IMR-90 (cell line): ENCODE results near the gene MAB21L2. TPM values are rescaled to one million over a fixed set of nuclear protein-coding genes. Genes with fewer than 3 reads are reported as not detected.
"Not testable (repeated sequence)": the region's sequence is repeated elsewhere in the genome, so short reads cannot be mapped to it uniquely, and the experiment has no call there.

Experiments used
- ATAC-seq: fragments of 200-7000 bp; cut with Tn5 transposase; 2 replicates; pipeline ENCODE4 v1.9.1; 2020; ENCODE audit warnings: low read depth, mild to moderate bottlenecking, moderate library complexity
- BruUV-seq: library from RNA; stranded (reverse); fragments of 400-500 nt; replicated peaks from 2 replicates; lab custom pipeline; 2021; lab: Mats Ljungman, UMichigan
- CTCF ChIA-PET: fragments of 300-600 bp; formaldehyde crosslinking; extraction: SDS; loops from one replicate; lab custom pipeline; 2021; ENCODE audit warnings: antibody characterized with exemption; lab: Yijun Ruan, JAX
- POLR2A ChIA-PET: fragments of 300-600 bp; sonication (Branson Sonifier 250); formaldehyde crosslinking; loops from one replicate; lab custom pipeline; 2022; ENCODE audit warnings: antibody characterized with exemption; ENCODE audit not compliant: unreplicated experiment; lab: Charles Lee
- DNase-seq: peaks from one replicate; pipeline ENCODE4 v3.0.0; 2013
- H2AFZ ChIP-seq: replicated peaks from 2 replicates; pipeline ENCODE3; 2013; ENCODE audit warnings: low read length, mild to moderate bottlenecking; ENCODE audit not compliant: poor library complexity
- H2AK5ac ChIP-seq: 2 replicates; pipeline ENCODE4 v1.6.1; 2013; ENCODE audit warnings: low read depth, low read length, inconsistent platforms
- H2AK9ac ChIP-seq: replicated peaks from 2 replicates; pipeline ENCODE3; 2013; ENCODE audit warnings: mild to moderate bottlenecking, low read depth, low read length, moderate library complexity; ENCODE audit not compliant: poor library complexity
- H2BK120ac ChIP-seq: 2 replicates; pipeline ENCODE4 v1.6.1; 2013; ENCODE audit warnings: low read depth, low read length, inconsistent platforms
- H2BK15ac ChIP-seq: 3 replicates; pipeline ENCODE4 v1.6.1; 2013; ENCODE audit warnings: low read depth, low read length, inconsistent platforms
- H2BK20ac ChIP-seq: 2 replicates; pipeline ENCODE4 v1.6.1; 2013; ENCODE audit warnings: low read depth, mild to moderate bottlenecking, inconsistent platforms, low read length, moderate library complexity
- H2BK5ac ChIP-seq: 2 replicates; pipeline ENCODE4 v1.6.1; 2013; ENCODE audit warnings: mild to moderate bottlenecking, low read depth, low read length, inconsistent platforms; ENCODE audit not compliant: poor library complexity, severe bottlenecking
- H3K14ac ChIP-seq: replicated peaks from 2 replicates; pipeline ENCODE4 v1.6.1; 2013; ENCODE audit warnings: low read depth, low read length, inconsistent platforms
- H3K18ac ChIP-seq: 2 replicates; pipeline ENCODE4 v1.6.1; 2013; ENCODE audit warnings: low read depth, low read length, control low read depth
- H3K23ac ChIP-seq: 2 replicates; pipeline ENCODE4 v1.6.1; 2013; ENCODE audit warnings: low read depth, low read length, inconsistent platforms
- H3K27ac ChIP-seq: 2 replicates; pipeline ENCODE4 v1.5.1; 2013; ENCODE audit warnings: mild to moderate bottlenecking, control low read depth, low read length; ENCODE audit not compliant: insufficient read depth
- H3K27me3 ChIP-seq: 2 replicates; pipeline ENCODE4 v1.6.1; 2013; ENCODE audit warnings: low read length; ENCODE audit not compliant: control insufficient read depth, insufficient read depth
- H3K36me3 ChIP-seq: 2 replicates; pipeline ENCODE4 v1.6.1; 2013; ENCODE audit warnings: low read length, mixed read lengths; ENCODE audit not compliant: control insufficient read depth, insufficient read depth
- H3K4ac ChIP-seq: 2 replicates; pipeline ENCODE4 v1.6.1; 2013; ENCODE audit warnings: low read depth, low read length, inconsistent platforms
- H3K4me1 ChIP-seq: 2 replicates; pipeline ENCODE4 v1.6.1; 2013; ENCODE audit warnings: low read length, mixed read lengths; ENCODE audit not compliant: control insufficient read depth, insufficient read depth
- H3K4me2 ChIP-seq: 2 replicates; pipeline ENCODE4 v1.6.1; 2013; ENCODE audit warnings: low read depth, mild to moderate bottlenecking, control low read depth, low read length, moderate library complexity
- H3K4me3 ChIP-seq: 2 replicates; pipeline ENCODE4 v1.5.1; 2013; ENCODE audit warnings: low read depth, mild to moderate bottlenecking, control low read depth, low read length, moderate library complexity; ENCODE audit not compliant: insufficient read depth
- H3K56ac ChIP-seq: 2 replicates; pipeline ENCODE4 v1.6.1; 2013; ENCODE audit warnings: low read length, inconsistent platforms; ENCODE audit not compliant: insufficient read depth; ENCODE audit errors: extremely low read depth
- H3K79me1 ChIP-seq, 2 experiments: 2 replicates each; pipeline ENCODE4 v1.6.1; 2013; ENCODE audit warnings: low read length in 2 of 2, inconsistent platforms in 1 of 2, low read depth in 1 of 2
- H3K9ac ChIP-seq: 2 replicates; pipeline ENCODE4 v1.6.1; 2013; ENCODE audit warnings: low read depth, low read length, control low read depth
- H3K9me1 ChIP-seq: 2 replicates; pipeline ENCODE4 v1.6.1; 2013; ENCODE audit warnings: low read length, inconsistent platforms; ENCODE audit not compliant: insufficient read depth
- H3K9me3 ChIP-seq: 2 replicates; pipeline ENCODE4 v1.6.1; 2013; ENCODE audit warnings: low read length; ENCODE audit not compliant: control insufficient read depth, insufficient read depth
- H4K20me1 ChIP-seq: 2 replicates; pipeline ENCODE4 v1.6.1; 2013; ENCODE audit warnings: low read length, inconsistent platforms; ENCODE audit not compliant: insufficient read depth
- H4K5ac ChIP-seq: 2 replicates; pipeline ENCODE4 v1.6.1; 2013; ENCODE audit warnings: mild to moderate bottlenecking, low read depth, low read length, control low read depth
- H4K8ac ChIP-seq, 2 experiments: 2 replicates each; pipeline ENCODE4 v1.6.1; 2013; ENCODE audit warnings: low read depth in 2 of 2, low read length in 2 of 2, control low read depth in 1 of 2, inconsistent platforms in 1 of 2
- H4K91ac ChIP-seq: 2 replicates; pipeline ENCODE4 v1.6.1; 2013; ENCODE audit warnings: low read depth, low read length, inconsistent platforms; ENCODE audit not compliant: insufficient read depth
- CEBPB ChIP-seq: IDR thresholded peaks from 2 replicates; pipeline ENCODE4 v1.6.1; 2012; ENCODE audit warnings: low read depth, low read length, improper control_type of control experiment
- SMC3 ChIP-seq: fragments of 150-350 bp; IDR thresholded peaks from 2 replicates; pipeline ENCODE4 v1.6.1; 2016; ENCODE audit warnings: low read depth, mild to moderate bottlenecking, antibody characterized with exemption, low read length, moderate library complexity
- WGBS, 2 experiments: methylation state at CpG; one replicate each; pipeline versions ENCODE4 v1.1.5 to v1.1.7; 2013; ENCODE audit warnings: missing lambda C conversion rate in 2 of 2; ENCODE audit not compliant: insufficient read length in 1 of 2; ENCODE audit errors: extremely low coverage in 2 of 2; 5-methylcytosine and 5-hydroxymethylcytosine counted together
- dilution Hi-C: fragments of 300-500 bp; cut with HindIII; formaldehyde crosslinking; loops from one replicate; pipeline ENCODE4 v1.14.3; 2018; ENCODE audit warnings: low sequenced_read_pairs; ENCODE audit not compliant: unreplicated experiment
- in situ Hi-C: fragments of 300-500 bp; cut with MboI; formaldehyde crosslinking; loops from 3 replicates; pipeline ENCODE4 v1.14.3; 2019; ENCODE audit warnings: low sequenced_read_pairs, inconsistent platforms, mixed read lengths
- intact Hi-C: fragments of 100-400 bp; cut with micrococcal nuclease; formaldehyde crosslinking; loops from 2 replicates; pipeline ENCODE4 v1.10.0; 2022
- polyA plus RNA-seq, 3 experiments: library from polyadenylated mRNA; depleted of rRNA; stranded (reverse); fragments of >200 nt; gene quantifications; 2 replicates each; pipeline ENCODE4 v1.2.3, GENCODE V29; 2012; ENCODE audit warnings: low replicate concordance in 1 of 3
- total RNA-seq: library from RNA; depleted of rRNA; stranded (reverse); fragments of >200 nt; gene quantifications from 2 replicates; pipeline ENCODE4 v1.2.3, GENCODE V29; 2012

MAB21L2 gene
- total and polyA plus RNA-seq, 2 of the 4 experiments (the other 2 are of a cell fraction): 7.6 to 12.0 TPM

DNA sequence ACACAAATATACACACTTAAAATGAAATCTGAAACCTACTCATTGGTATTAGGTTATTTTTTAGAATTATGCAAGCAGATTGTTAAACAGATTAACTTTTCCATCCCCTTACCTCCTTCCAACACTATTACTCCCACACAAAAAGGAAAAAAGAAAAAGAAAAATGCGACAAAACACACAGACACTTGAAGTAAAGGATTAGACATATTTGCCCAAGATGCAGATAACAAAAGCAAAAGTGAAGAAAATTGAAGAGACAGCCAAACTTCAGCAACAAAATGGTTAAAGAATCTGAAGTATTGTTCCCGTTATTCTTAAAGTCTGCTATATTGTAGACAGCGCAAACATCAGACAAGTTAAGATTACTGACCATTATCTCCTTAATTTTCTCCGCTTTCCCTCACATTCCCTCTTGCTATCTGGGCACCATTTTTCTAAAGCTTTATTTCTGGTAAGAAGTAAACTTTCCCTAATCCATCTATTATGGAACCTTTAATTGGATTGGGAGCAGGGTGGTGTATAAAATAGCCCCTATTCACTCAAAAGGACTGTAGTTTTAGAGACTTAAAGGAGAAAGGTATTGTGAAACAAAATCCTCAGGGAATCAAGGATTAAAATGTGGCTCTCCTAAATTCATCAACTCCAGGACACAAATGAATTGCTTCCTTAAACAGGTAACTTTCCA is 34.7 kb upstream of the MAB21L2 start:
- in situ Hi-C loops: no loop called here
- no peak overlapping the region for H4K91ac ChIP-seq
- H2BK15ac ChIP-seq: no peak overlapping the region
- H3K14ac ChIP-seq: no peak overlapping the region
- no CpG with 5 or more reads among the region's 4 CpGs for WGBS, 2 experiments
- no peaks in the 10 kb centered on the region for H3K9me3 ChIP-seq
- H4K5ac ChIP-seq: no peak overlapping the region
- no peaks in the 10 kb centered on the region for H3K79me1 ChIP-seq
- no peak overlapping the region for H3K56ac ChIP-seq
- H2BK5ac ChIP-seq: no peak overlapping the region
- H4K20me1 ChIP-seq: no peaks in the 10 kb centered on the region
- no peak overlapping the region for H2BK20ac ChIP-seq
- dilution Hi-C loops: no loop called here
- no peak overlapping the region for H3K27ac ChIP-seq
- H2AFZ ChIP-seq: no peak overlapping the region
- H3K27me3 ChIP-seq: no peaks in the 10 kb centered on the region
- no peak overlapping the region for H3K9ac ChIP-seq
- no peaks in the 10 kb centered on the region for H3K4me1 ChIP-seq
- ATAC-seq (no peak), DNase-seq (no peak)
- H4K8ac ChIP-seq: no peak overlapping the region
- no peak overlapping the region for H2BK120ac ChIP-seq
- BruUV-seq: no TSS peak
- no peak overlapping the region for H2AK9ac ChIP-seq
- no peak overlapping the region for H3K4me2 ChIP-seq
- no peak overlapping the region for H3K23ac ChIP-seq
- H3K4ac ChIP-seq: no peak overlapping the region
- no peak for TF ChIP-seq SMC3
- 0 out of 2 replicates have a peak, but pooled peaks have one; percentile 2 for TF ChIP-seq CEBPB
- no peaks in the 10 kb centered on the region for H3K36me3 ChIP-seq
- H3K4me3 ChIP-seq: no peak overlapping the region
- no peak overlapping the region for H3K18ac ChIP-seq
- no peaks in the 10 kb centered on the region for H3K9me1 ChIP-seq
- ChIA-PET CTCF (no interaction called here), POLR2A (no interaction called here)
- intact Hi-C loops: no loop called here
- no peak overlapping the region for H2AK5ac ChIP-seq

DNA sequence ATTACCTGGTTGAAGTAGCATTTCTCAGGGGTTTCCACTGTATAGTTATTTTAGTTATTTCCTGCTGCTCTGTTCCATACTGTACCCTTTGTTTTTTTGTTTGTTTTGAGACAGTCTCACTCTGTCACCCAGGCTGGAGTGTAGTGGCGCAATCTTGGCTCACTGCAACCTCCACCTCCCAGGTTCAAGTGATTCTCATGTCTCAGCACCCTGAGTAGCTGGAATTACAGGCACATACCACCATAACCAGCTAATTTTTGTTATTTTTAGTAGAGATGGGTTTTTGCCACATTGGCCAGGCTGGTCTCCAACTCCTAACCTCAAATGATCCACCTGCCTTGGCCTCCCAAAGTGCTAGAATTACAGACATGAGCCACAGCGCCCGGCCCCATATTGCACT is 24.1 kb upstream of the MAB21L2 start:
- H3K79me1 ChIP-seq, H3K56ac ChIP-seq, H3K36me3 ChIP-seq, H4K20me1 ChIP-seq, H3K4me1 ChIP-seq, intact Hi-C loops, H3K9ac ChIP-seq, H2AK9ac ChIP-seq, H4K8ac ChIP-seq, H3K27me3 ChIP-seq, H4K91ac ChIP-seq, H3K27ac ChIP-seq, H2BK120ac ChIP-seq, H3K9me3 ChIP-seq, H3K4me2 ChIP-seq, H3K4ac ChIP-seq, BruUV-seq, DNase-seq, in situ Hi-C loops, H4K5ac ChIP-seq, dilution Hi-C loops, H2BK15ac ChIP-seq, H2AK5ac ChIP-seq, H3K4me3 ChIP-seq, H3K9me1 ChIP-seq, H2BK5ac ChIP-seq, H3K14ac ChIP-seq, ATAC-seq, H3K18ac ChIP-seq, H2BK20ac ChIP-seq, POLR2A ChIA-PET, H2AFZ ChIP-seq, H3K23ac ChIP-seq: not testable (repeated sequence)
- CTCF ChIA-PET: interaction anchor here (0.6 kb wide), 1 partner anchor 79 kb away, joined by 5 read pairs; no protein-coding TSS in a partner anchor
- WGBS, 2 experiments: no CpG with 5 or more reads among the region's 3 CpGs
